HT-29 (cell line): ENCODE data around the gene LZTR1. TPM values are rescaled to one million over a fixed set of nuclear protein-coding genes. Genes with fewer than 3 reads are reported as not detected.
"Not testable (repeated sequence)": the region's sequence is repeated elsewhere in the genome, so short reads cannot be mapped to it uniquely, and the experiment has no call there.

ENCODE experiments used
- DNase-seq: peaks from one replicate; pipeline ENCODE4 v3.0.0-alpha.2; 2015; ENCODE audit warnings: low spot score
- total RNA-seq: library from RNA; depleted of rRNA; stranded (reverse); fragments of >200 nt; shearing (Covaris generic); gene quantifications from 2 replicates; pipeline ENCODE4 v1.2.3, GENCODE V29; 2014

LZTR1 gene
- total RNA-seq, 1 experiment from 2014 or later: 27.5 TPM

GRCh38 chr22:20996598-20997535 lies 14.8 kb downstream of the LZTR1 start:
- DNase-seq: no peak

- no peak for DNase-seq
Measured at GRCh38 chr22:20997536-20998257, 15.6 kb downstream of the LZTR1 start.

GRCh38 chr22:20998411-20999336 lies 16.6 kb downstream of the LZTR1 start:
- no peak for DNase-seq

- DNase-seq: no peak
Measured at GRCh38 chr22:20999350-21000206, 17.5 kb downstream of the LZTR1 start.

- DNase-seq: peak; percentile 3
Measured at GRCh38 chr22:21000207-21000986, 18.3 kb downstream of the LZTR1 start.

GRCh38 chr22:21000987-21001600 lies 19.0 kb downstream of the LZTR1 start:
- DNase-seq: peak; percentile 10

- peak; percentile 90 for DNase-seq
Measured at GRCh38 chr22:21001601-21002325, 19.7 kb downstream of the LZTR1 start, which contains the start of gene THAP7. THAP7 (minus strand) TSS chr22:21002118; CDS start chr22:21001911, 207 bp downstream.

GRCh38 chr22:21003782-21004181 lies 21.7 kb downstream of the LZTR1 start:
- no peak for DNase-seq

GRCh38 chr22:21009208-21009607 lies 27.1 kb downstream of the LZTR1 start:
- DNase-seq: not testable (repeated sequence)

GRCh38 chr22:21009638-21010425 lies 27.7 kb downstream of the LZTR1 start:
- peak; percentile 58 for DNase-seq

GRCh38 chr22:21010426-21011113 lies 28.5 kb downstream of the LZTR1 start:
- DNase-seq: no peak

GRCh38 chr22:21012446-21013407 lies 30.6 kb downstream of the LZTR1 start:
- no peak for DNase-seq

GRCh38 chr22:21013657-21014201 lies 31.6 kb downstream of the LZTR1 start:
- DNase-seq: no peak

- DNase-seq: peak; percentile 45
Measured at GRCh38 chr22:21014202-21014725, 32.2 kb downstream of the LZTR1 start.
